Right cardiac atrium (tissue), 5 donors: ENCODE results near the gene AGAP3. TPM values are rescaled to one million over a fixed set of nuclear protein-coding genes. Genes with fewer than 3 reads are reported as not detected.

Source experiments
- ATAC-seq, 2 donors: fragments of 200-7000 bp; cut with Tn5 transposase; one replicate each; pipeline versions ENCODE4 v1.8.0 to v1.9.1; 2020; ENCODE audit warnings: moderate library complexity in 2 of 2, mild to moderate bottlenecking in 1 of 2
- DNase-seq, 3 donors: peaks; one replicate each; pipeline ENCODE4 v3.0.0-alpha.2; 2020
- H3K27ac ChIP-seq: one replicate; pipeline ENCODE4 v1.5.1; 2013; ENCODE audit warnings: mild to moderate bottlenecking, low read length, control low read depth, moderate library complexity
- H3K27me3 ChIP-seq: one replicate; pipeline ENCODE4 v1.6.1; 2013; ENCODE audit not compliant: control insufficient read depth, insufficient read depth
- H3K4me1 ChIP-seq: one replicate; pipeline ENCODE4 v1.6.1; 2013; ENCODE audit warnings: low read length; ENCODE audit not compliant: control insufficient read depth, insufficient read depth
- H3K4me3 ChIP-seq: one replicate; pipeline ENCODE4 v1.5.1; 2013; ENCODE audit warnings: low read length, control low read depth
- H3K9me3 ChIP-seq: one replicate; pipeline ENCODE4 v1.6.1; 2013; ENCODE audit warnings: low read length; ENCODE audit not compliant: control insufficient read depth
- WGBS: extraction: QIAGEN DNeasy Blood & Tissue Kit; methylation state at CpG from one replicate; pipeline ENCODE4 v1.1.7; 2013; 5-methylcytosine and 5-hydroxymethylcytosine counted together
- intact Hi-C, 4 donors: fragments of 100-400 bp; cut with DNase I; formaldehyde crosslinking; loops; one replicate each; pipeline versions ENCODE4 v1.11.0 to v1.14.0; 2022 to 2023
- polyA plus RNA-seq: library from polyadenylated mRNA; stranded (reverse); fragments of 200-250 nt; gene quantifications from one replicate; pipeline ENCODE4 v1.2.3, GENCODE V29; 2013
- total RNA-seq, 4 donors: library from RNA; stranded (reverse); fragmentation: NEBNext Ultra II Directional; extraction: Animal tissue kit (Norgen Biotek cat#: 25700); gene quantifications; one replicate each; pipeline ENCODE4 v1.2.1, GENCODE V29; 2021
- donor health status: healthy with polysubstance abuse.
- donor health status: DM: no; HTN: yes; CAD: no.
- donor health status: DM: no; HTN: no; CAD: no.
- donor health status: DM: no; HTN: yes; CAD: no; lungs with severe emphysema.
- donor health status: DM: yes; HTN: yes; CAD: no.

AGAP3 gene
- total and polyA plus RNA-seq, 5 donors, result 58.3 to 78.8 (median 64.8) TPM

GRCh38 chr7:151064454-151064853 lies 21.8 kb upstream of the AGAP3 start:
- intact Hi-C loops, result no loop called here
- 96% methylated on average over 18 of the region's 18 CpGs for WGBS
- Histone ChIP-seq H3K27ac (no peak overlapping the region), H3K27me3 (no peaks in the 10 kb centered on the region), H3K4me1 (no peaks in the 10 kb centered on the region), H3K9me3 (no peaks in the 10 kb centered on the region), H3K4me3 (no peak overlapping the region)
- DNase-seq, result no peak
- no peak for ATAC-seq

GRCh38 chr7:151064993-151065392 lies 21.3 kb upstream of the AGAP3 start:
- WGBS, result 90% methylated on average over 6 of the region's 6 CpGs
- DNase-seq (no peak), ATAC-seq (no peak)
- no peak overlapping the region for H3K4me3 ChIP-seq
- no peak overlapping the region for H3K27ac ChIP-seq
- intact Hi-C loops, result no loop called here
- no peaks in the 10 kb centered on the region for H3K9me3 ChIP-seq
- no peaks in the 10 kb centered on the region for H3K4me1 ChIP-seq
- H3K27me3 ChIP-seq, result no peaks in the 10 kb centered on the region

- DNase-seq (no peak), ATAC-seq (no peak)
- H3K4me3 ChIP-seq, result no peak overlapping the region
- H3K4me1 ChIP-seq, result no peaks in the 10 kb centered on the region
- intact Hi-C loops, result no loop called here
- H3K27ac ChIP-seq, result no peak overlapping the region
- no peaks in the 10 kb centered on the region for H3K27me3 ChIP-seq
- no peaks in the 10 kb centered on the region for H3K9me3 ChIP-seq
- WGBS, result 85% methylated on average over 14 of the region's 14 CpGs
Observed at GRCh38 chr7:151065516-151065915, 20.8 kb upstream of the AGAP3 start.

- no peaks in the 10 kb centered on the region for H3K4me1 ChIP-seq
- H3K27me3 ChIP-seq, result no peaks in the 10 kb centered on the region
- WGBS, result 91% methylated on average over 39 of the region's 39 CpGs
- intact Hi-C loops, result no loop called here
- H3K4me3 ChIP-seq, result no peak overlapping the region
- H3K9me3 ChIP-seq, result no peaks in the 10 kb centered on the region
- no peak overlapping the region for H3K27ac ChIP-seq
- ATAC-seq (no peak), DNase-seq (peak in 1 of 3 donors; percentile 68)
Observed at GRCh38 chr7:151066273-151066974, 19.9 kb upstream of the AGAP3 start.

GRCh38 chr7:151068069-151068773 lies 18.1 kb upstream of the AGAP3 start:
- H3K27ac ChIP-seq, result no peak overlapping the region
- H3K4me3 ChIP-seq, result no peak overlapping the region
- DNase-seq, result no peak
- H3K27me3 ChIP-seq, result no peaks in the 10 kb centered on the region
- H3K4me1 ChIP-seq, result no peaks in the 10 kb centered on the region
- H3K9me3 ChIP-seq, result no peaks in the 10 kb centered on the region
- ATAC-seq, result no peak
- intact Hi-C loops, result no loop called here
- 80% methylated on average over 12 of the region's 12 CpGs for WGBS

- Histone ChIP-seq H3K27ac (no peak overlapping the region), H3K27me3 (no peaks in the 10 kb centered on the region), H3K4me3 (no peak overlapping the region), H3K9me3 (no peaks in the 10 kb centered on the region), H3K4me1 (no peaks in the 10 kb centered on the region)
- intact Hi-C loops, result no loop called here
- ATAC-seq (no peak), DNase-seq (no peak)
- 87% methylated on average over 17 of the region's 17 CpGs for WGBS
Observed at GRCh38 chr7:151069841-151070573, 16.3 kb upstream of the AGAP3 start.

- 92% methylated on average over 15 of the region's 15 CpGs for WGBS
Observed at GRCh38 chr7:151070574-151070960, 15.7 kb upstream of the AGAP3 start.

GRCh38 chr7:151071032-151071866 lies 15.0 kb upstream of the AGAP3 start:
- WGBS, result 90% methylated on average over 39 of the region's 39 CpGs
- no peaks in the 10 kb centered on the region for H3K9me3 ChIP-seq
- intact Hi-C loops, result no loop called here
- H3K4me3 ChIP-seq, result no peak overlapping the region
- no peak for DNase-seq
- ATAC-seq, result no peak
- no peak overlapping the region for H3K27ac ChIP-seq
- no peaks in the 10 kb centered on the region for H3K4me1 ChIP-seq
- H3K27me3 ChIP-seq, result no peaks in the 10 kb centered on the region

More at GRCh38 chr7:151070574-151070960, 15.7 kb upstream of the AGAP3 start:
- ATAC-seq (no peak), DNase-seq (no peak)
- no peaks in the 10 kb centered on the region for H3K27me3 ChIP-seq
- H3K4me3 ChIP-seq, result no peak overlapping the region
- no peaks in the 10 kb centered on the region for H3K4me1 ChIP-seq
- intact Hi-C loops, result no loop called here
- H3K9me3 ChIP-seq, result no peaks in the 10 kb centered on the region
- H3K27ac ChIP-seq, result no peak overlapping the region

- no peak for ATAC-seq
- H3K4me1 ChIP-seq, result no peaks in the 10 kb centered on the region
- no peak for DNase-seq
- intact Hi-C loops, result no loop called here
- H3K27me3 ChIP-seq, result no peaks in the 10 kb centered on the region
- 83% methylated on average over 17 of the region's 17 CpGs for WGBS
- no peaks in the 10 kb centered on the region for H3K9me3 ChIP-seq
- no peak overlapping the region for H3K4me3 ChIP-seq
- H3K27ac ChIP-seq, result no peak overlapping the region
Observed at GRCh38 chr7:151073990-151074389, 12.3 kb upstream of the AGAP3 start.

- Histone ChIP-seq H3K9me3 (no peaks in the 10 kb centered on the region), H3K27me3 (no peaks in the 10 kb centered on the region), H3K4me3 (no peak overlapping the region), H3K4me1 (no peaks in the 10 kb centered on the region), H3K27ac (no peak overlapping the region)
- DNase-seq (peak in 1 of 3 donors; percentile 50), ATAC-seq (no peak)
- intact Hi-C loops, result no loop called here
- WGBS, result 88% methylated on average over 26 of the region's 26 CpGs
Observed at GRCh38 chr7:151074817-151075661, 11.2 kb upstream of the AGAP3 start.
